IPS DF 6.9 (cell line): ENCODE measurements around the gene ATG2B.
"Not testable (repeated sequence)": the region's sequence is repeated elsewhere in the genome, so short reads cannot be mapped to it uniquely, and the experiment has no call there.

Source experiments
- DNase-seq: peaks from one replicate; pipeline ENCODE4 v3.0.0-alpha.2; 2013; ENCODE audit warnings: low read depth, low spot score
- H3K27ac ChIP-seq: one replicate; pipeline ENCODE4 v1.5.1; 2013; ENCODE audit warnings: low read length, control low read depth
- H3K27me3 ChIP-seq: 2 replicates; pipeline ENCODE4 v1.6.1; 2013; ENCODE audit warnings: mild to moderate bottlenecking, low read length; ENCODE audit not compliant: control insufficient read depth, insufficient read depth
- H3K36me3 ChIP-seq: 2 replicates; pipeline ENCODE4 v1.6.1; 2013; ENCODE audit warnings: low read length; ENCODE audit not compliant: control insufficient read depth, insufficient read depth
- H3K4me1 ChIP-seq: 2 replicates; pipeline ENCODE4 v1.6.1; 2013; ENCODE audit warnings: low read length; ENCODE audit not compliant: control insufficient read depth, insufficient read depth
- H3K4me3 ChIP-seq: 2 replicates; pipeline ENCODE4 v1.5.1; 2013; ENCODE audit warnings: mild to moderate bottlenecking, low read length
- H3K9me3 ChIP-seq: 2 replicates; pipeline ENCODE4 v1.6.1; 2013; ENCODE audit warnings: low read length, inconsistent platforms; ENCODE audit not compliant: control insufficient read depth, insufficient read depth
- WGBS: extraction: QIAGEN DNeasy Blood & Tissue Kit; methylation state at CpG from one replicate; pipeline ENCODE4 v1.1.7; 2013; ENCODE audit warnings: mixed read lengths, missing lambda C conversion rate; ENCODE audit not compliant: insufficient read length, insufficient coverage; 5-methylcytosine and 5-hydroxymethylcytosine counted together

Gene ATG2B

DNA sequence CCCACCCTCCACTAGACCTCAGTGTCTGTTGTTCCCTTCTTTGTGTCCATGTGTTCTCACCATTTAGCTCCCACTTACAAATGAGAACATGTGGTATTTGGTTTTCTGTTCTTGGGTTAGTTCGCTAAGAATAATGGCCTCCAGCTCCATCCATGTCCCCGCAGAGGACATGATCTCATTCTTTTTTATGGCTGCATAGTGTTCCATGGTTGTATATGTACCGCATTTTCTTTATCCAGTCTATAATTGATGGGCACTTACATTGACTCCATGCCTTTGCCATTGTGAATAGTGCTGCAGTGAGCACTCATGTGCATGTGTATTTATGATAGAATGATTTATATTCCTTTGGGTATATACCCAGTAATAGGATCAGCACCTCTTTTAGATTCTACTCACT is 118.1 kb downstream of the ATG2B start:
- no CpG with 5 or more reads among the region's 3 CpGs for WGBS
- H3K4me1 ChIP-seq, H3K27me3 ChIP-seq, DNase-seq, H3K4me3 ChIP-seq, H3K27ac ChIP-seq, H3K9me3 ChIP-seq, H3K36me3 ChIP-seq: not testable (repeated sequence)

DNA sequence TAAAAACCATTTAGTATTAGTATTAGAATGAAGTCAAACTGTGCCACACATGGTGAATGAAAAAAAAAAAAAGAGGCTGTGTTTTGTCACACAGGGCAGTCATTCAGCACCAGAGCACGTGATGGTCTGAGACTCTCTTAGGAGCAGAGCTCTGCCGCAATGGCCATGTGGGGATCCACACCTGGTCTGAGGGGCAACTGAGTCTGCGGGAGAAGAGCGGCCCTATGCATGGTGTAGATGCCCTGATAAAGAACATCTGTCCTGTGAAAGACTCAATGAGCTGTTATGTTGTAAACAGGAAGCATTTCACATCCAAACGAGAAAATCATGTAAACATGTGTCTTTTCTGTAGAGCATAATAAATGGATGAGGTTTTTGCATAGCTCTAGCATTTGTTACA is 119.4 kb downstream of the ATG2B start:
- Histone ChIP-seq H3K9me3 (no peaks in the 10 kb centered on the region), H3K27ac (no peak overlapping the region), H3K27me3 (no peaks in the 10 kb centered on the region), H3K36me3 (peaks cover 2% of the 10 kb centered on the region; the same call in 1 of the 2 replicates), H3K4me3 (no peak overlapping the region), H3K4me1 (no peaks in the 10 kb centered on the region)
- WGBS = no CpG with 5 or more reads among the region's 5 CpGs
- DNase-seq = no peak

DNA sequence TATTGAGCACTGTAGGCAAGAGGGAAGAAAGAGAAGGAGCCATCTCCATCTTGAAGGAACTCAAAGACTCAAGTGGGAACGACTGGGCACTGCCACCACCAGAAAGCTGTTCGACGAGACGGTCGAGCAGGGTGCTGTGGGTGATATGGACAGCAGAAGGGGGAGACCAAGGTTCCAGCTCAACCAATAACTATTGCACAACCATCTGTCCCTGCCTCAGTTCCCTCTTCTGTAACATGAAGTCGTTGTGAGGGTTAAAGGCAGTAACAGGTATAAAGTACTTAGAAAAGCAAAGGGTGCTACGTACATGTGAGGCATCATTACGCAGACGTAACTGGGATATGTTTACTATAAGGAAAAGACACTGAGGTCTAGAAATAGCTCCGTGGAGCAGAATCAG is 121.0 kb downstream of the ATG2B start:
- no peak for DNase-seq
- no peak overlapping the region for H3K4me3 ChIP-seq
- H3K9me3 ChIP-seq = no peaks in the 10 kb centered on the region
- H3K36me3 ChIP-seq = peaks cover 2% of the 10 kb centered on the region; the same call in 1 of the 2 replicates
- H3K27me3 ChIP-seq = no peaks in the 10 kb centered on the region
- no peaks in the 10 kb centered on the region for H3K4me1 ChIP-seq
- no peak overlapping the region for H3K27ac ChIP-seq
- no CpG with 5 or more reads among the region's 10 CpGs for WGBS

DNA sequence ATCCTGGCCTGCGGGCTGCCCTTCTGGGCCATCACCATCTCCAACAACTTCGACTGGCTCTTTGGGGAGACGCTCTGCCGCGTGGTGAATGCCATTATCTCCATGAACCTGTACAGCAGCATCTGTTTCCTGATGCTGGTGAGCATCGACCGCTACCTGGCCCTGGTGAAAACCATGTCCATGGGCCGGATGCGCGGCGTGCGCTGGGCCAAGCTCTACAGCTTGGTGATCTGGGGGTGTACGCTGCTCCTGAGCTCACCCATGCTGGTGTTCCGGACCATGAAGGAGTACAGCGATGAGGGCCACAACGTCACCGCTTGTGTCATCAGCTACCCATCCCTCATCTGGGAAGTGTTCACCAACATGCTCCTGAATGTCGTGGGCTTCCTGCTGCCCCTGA is 122.5 kb downstream of the ATG2B start:
- DNase-seq = no peak
- Histone ChIP-seq H3K27ac (no peak overlapping the region), H3K4me3 (no peak overlapping the region), H3K36me3 (peaks cover 2% of the 10 kb centered on the region; the same call in 1 of the 2 replicates), H3K27me3 (no peaks in the 10 kb centered on the region), H3K4me1 (peaks cover under 1% of the 10 kb centered on the region), H3K9me3 (no peaks in the 10 kb centered on the region)
- WGBS = no CpG with 5 or more reads among the region's 18 CpGs

DNA sequence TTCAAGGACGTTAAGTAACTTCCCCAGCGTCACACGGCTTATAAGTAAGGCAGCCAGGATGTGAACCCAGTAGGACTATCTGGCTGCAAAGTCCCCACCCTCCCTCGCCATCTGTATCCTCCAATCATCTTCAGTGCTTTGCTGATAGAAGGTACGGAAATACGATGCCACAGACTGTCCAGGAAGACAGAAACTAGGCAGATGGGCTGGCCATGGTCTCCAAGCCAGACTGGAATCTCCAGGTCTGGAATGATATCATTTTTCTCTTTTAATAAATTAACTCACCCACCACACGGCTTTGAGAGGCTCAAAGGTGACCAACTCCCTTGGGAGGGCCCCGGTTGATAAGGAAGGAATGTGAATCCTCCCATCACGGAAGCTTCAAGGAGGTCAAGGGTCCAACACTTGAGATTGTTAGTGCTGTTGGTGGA is 123.4 kb downstream of the ATG2B start:
- H3K4me1 ChIP-seq = peaks cover 2% of the 10 kb centered on the region
- no CpG with 5 or more reads among the region's 9 CpGs for WGBS

DNA sequence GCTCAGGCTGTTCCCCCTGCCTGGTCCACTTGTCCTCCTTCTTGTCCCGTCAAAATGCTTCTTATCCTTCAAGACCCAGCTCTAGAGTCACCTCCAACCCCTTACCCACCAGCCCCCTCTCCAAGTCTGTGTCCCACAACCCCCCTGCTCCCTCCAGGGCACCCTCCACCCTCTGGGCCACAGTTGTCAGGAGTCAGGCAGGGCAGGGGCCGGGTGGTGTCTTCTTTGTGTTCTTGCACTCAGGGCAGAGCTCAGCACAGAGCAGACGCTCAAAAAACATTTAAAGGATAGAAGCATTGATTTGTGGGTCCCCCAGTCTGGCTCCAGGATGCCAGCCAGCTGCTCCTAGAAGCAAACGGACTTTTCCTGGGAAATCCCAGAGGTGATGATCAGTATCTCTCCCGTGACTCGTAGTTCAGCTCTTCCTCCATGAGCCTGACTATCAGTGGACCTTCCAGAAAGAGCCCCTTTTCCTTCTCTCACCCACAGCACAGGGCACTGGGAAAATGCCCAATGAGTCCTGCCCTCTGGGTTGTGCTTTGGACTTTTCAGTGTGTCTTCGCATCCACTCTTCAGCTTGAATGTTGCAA is 124.4 kb downstream of the ATG2B start:
- no CpG with 5 or more reads among the region's 7 CpGs for WGBS
- peaks cover 2% of the 10 kb centered on the region for H3K4me1 ChIP-seq
- H3K36me3 ChIP-seq = peaks cover 2% of the 10 kb centered on the region; the same call in 1 of the 2 replicates
- H3K9me3 ChIP-seq = no peaks in the 10 kb centered on the region
- no peak overlapping the region for H3K4me3 ChIP-seq
- no peaks in the 10 kb centered on the region for H3K27me3 ChIP-seq
- no peak for DNase-seq
- no peak overlapping the region for H3K27ac ChIP-seq

More for the DNA sequence above, 123.4 kb downstream of the ATG2B start:
- H3K4me3 ChIP-seq = no peak overlapping the region
- no peaks in the 10 kb centered on the region for H3K9me3 ChIP-seq
- peaks cover 2% of the 10 kb centered on the region; the same call in 1 of the 2 replicates for H3K36me3 ChIP-seq
- H3K27ac ChIP-seq = no peak overlapping the region
- DNase-seq = no peak
- H3K27me3 ChIP-seq = no peaks in the 10 kb centered on the region

DNA sequence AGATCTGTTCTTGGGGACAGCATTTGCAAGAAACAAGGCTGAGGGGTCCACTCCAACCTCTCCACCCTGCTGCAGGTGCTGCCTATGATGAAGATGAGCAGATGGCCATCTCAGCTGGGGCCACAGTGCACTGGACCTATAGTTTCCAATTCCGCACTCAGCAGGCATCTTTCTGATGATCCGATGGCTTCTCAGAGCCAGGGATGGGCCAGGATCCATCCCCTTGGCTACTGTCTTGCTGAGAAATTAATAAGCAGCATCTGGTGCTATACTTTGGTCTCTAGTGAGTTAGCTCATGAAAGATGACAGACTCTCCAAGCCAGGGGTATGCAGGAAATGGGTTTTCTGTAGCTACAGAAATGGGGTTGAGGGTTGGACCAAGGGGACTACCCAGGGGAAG is 125.5 kb downstream of the ATG2B start:
- WGBS = no CpG with 5 or more reads among the region's 2 CpGs
- no peak overlapping the region for H3K4me3 ChIP-seq
- DNase-seq = no peak
- H3K4me1 ChIP-seq = peaks cover 2% of the 10 kb centered on the region
- peaks cover 2% of the 10 kb centered on the region; the same call in 1 of the 2 replicates for H3K36me3 ChIP-seq
- no peak overlapping the region for H3K27ac ChIP-seq
- no peaks in the 10 kb centered on the region for H3K9me3 ChIP-seq
- no peaks in the 10 kb centered on the region for H3K27me3 ChIP-seq

DNA sequence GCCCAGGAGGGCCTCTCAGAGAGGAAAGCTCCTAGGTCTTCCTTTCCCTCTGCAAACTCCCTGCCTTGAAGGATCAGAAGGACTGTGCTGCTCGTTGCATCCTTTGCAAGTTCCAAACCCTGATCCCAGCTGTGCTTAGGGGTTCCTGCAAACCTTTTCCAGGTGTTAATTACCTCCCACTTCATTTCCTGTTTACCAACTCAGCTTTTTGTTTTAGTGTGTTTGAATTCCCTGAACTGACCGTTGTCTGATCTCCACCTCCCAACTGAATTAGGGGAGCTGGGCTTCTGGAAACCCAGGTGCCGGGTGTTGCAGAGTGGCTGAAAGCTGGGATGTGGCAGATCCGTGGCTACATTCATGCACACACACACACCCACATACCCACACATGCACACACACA is 127.7 kb downstream of the ATG2B start:
- Histone ChIP-seq H3K9me3 (no peaks in the 10 kb centered on the region), H3K27me3 (no peaks in the 10 kb centered on the region), H3K4me3 (no peak overlapping the region), H3K36me3 (no peaks in the 10 kb centered on the region), H3K4me1 (peaks cover 2% of the 10 kb centered on the region), H3K27ac (no peak overlapping the region)
- no peak for DNase-seq
- WGBS = no CpG with 5 or more reads among the region's 4 CpGs

DNA sequence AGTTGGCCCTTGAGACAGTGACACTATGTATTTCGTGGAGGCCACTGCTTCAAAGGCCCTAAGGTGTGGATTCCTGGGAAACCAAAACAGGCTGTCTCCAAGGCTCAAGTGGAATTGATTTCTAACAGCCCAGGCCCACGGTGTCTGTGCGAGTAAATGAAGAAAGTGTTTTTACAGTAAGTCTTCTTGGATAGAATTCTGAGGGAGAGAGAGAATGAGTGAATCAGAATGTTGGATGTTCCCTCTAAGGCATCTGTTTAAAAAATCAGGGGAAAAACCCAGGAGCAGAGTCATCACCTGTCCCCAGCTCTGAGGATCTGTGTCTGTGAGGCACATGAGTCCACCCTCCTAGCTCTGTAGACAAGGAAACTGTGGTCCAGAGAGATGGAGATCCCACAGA is 129.5 kb downstream of the ATG2B start:
- H3K36me3 ChIP-seq = no peaks in the 10 kb centered on the region
- H3K4me3 ChIP-seq = no peak overlapping the region
- WGBS = no CpG with 5 or more reads among the region's 3 CpGs
- no peak overlapping the region for H3K27ac ChIP-seq
- no peak for DNase-seq
- no peaks in the 10 kb centered on the region for H3K9me3 ChIP-seq
- no peaks in the 10 kb centered on the region for H3K27me3 ChIP-seq
- peaks cover 2% of the 10 kb centered on the region for H3K4me1 ChIP-seq

DNA sequence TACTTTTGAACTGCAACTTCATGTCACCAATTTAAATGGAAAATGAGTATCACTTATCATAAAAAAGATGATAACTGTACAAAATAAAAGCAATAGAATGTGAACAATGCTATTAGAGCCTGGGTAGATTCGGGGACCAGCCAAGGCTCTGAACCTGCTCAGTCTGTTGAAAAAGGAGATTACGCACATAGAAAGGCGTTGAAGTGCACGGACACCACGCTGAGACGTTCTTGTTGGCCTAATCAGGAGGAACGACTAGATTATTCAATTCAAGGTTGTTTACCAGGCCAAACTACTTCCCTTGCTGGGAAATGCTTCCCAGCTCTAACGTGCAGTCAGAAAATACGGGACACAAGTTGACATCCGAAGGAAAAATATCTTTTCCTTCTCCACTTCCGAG is 130.6 kb downstream of the ATG2B start:
- no peak overlapping the region for H3K27ac ChIP-seq
- no peak for DNase-seq
- no CpG with 5 or more reads among the region's 11 CpGs for WGBS
- H3K27me3 ChIP-seq = no peaks in the 10 kb centered on the region
- H3K9me3 ChIP-seq = no peaks in the 10 kb centered on the region
- H3K4me1 ChIP-seq = peaks cover 2% of the 10 kb centered on the region
- H3K4me3 ChIP-seq = no peak overlapping the region
- no peaks in the 10 kb centered on the region for H3K36me3 ChIP-seq

DNA sequence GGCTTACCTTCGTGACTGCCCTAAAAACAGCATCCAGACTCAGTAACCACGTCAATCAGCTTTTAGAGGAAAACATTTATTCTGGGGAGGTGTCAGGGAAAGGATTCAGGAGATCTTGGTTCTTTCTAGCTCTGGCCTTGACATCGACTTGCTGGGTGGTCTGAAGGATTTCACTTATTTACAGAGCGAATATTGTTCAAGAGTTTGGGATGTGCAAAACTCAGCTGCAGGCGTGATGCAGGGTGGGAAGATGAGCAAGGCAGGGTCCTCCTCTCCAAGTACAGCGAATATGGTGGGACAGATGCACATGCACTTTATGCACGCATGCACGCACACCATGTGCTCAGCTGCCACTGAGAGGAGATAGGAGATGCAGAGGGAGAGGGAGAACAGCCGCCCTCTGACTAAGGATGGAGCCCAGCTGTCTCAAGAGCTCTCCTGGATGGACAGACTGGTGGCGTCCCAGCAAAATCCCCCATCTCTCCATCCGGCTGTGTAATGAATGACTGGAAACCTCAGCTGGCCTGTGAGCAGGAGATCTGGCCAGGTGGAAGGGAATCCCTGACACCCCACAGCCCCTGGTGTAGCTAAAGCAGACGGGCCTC is 131.5 kb downstream of the ATG2B start:
- H3K27ac ChIP-seq = no peak overlapping the region
- no peaks in the 10 kb centered on the region for H3K36me3 ChIP-seq
- no peak overlapping the region for H3K4me3 ChIP-seq
- no CpG with 5 or more reads among the region's 12 CpGs for WGBS
- H3K27me3 ChIP-seq = no peaks in the 10 kb centered on the region
- no peak for DNase-seq
- peaks cover 2% of the 10 kb centered on the region for H3K4me1 ChIP-seq
- no peaks in the 10 kb centered on the region for H3K9me3 ChIP-seq
